PC-3 (cell line): ENCODE results near the gene RABGAP1L. TPM values are rescaled to one million over a fixed set of nuclear protein-coding genes. Genes with fewer than 3 reads are reported as not detected.

ENCODE experiments used
- ATAC-seq: fragments of 200-7000 bp; cut with Tn5 transposase; 2 replicates; pipeline ENCODE4 v1.9.1; 2020; ENCODE audit warnings: mild to moderate bottlenecking, moderate library complexity
- BruUV-seq: library from RNA; stranded (reverse); fragments of 400-500 nt; replicated peaks from 2 replicates; lab custom pipeline; 2021; lab: Mats Ljungman, UMichigan
- CTCF ChIA-PET: fragments of 300-600 bp; sonication (Branson Sonifier 250); formaldehyde crosslinking; loops from one replicate; lab custom pipeline; 2022; ENCODE audit warnings: antibody characterized with exemption; lab: Charles Lee
- POLR2A ChIA-PET: fragments of 300-600 bp; sonication (Branson Sonifier 250); formaldehyde crosslinking; loops from one replicate; lab custom pipeline; 2022; ENCODE audit warnings: antibody characterized with exemption; ENCODE audit not compliant: unreplicated experiment; lab: Charles Lee
- DNase-seq: peaks from one replicate; pipeline ENCODE4 v3.0.0-alpha.2; 2015
- H2AFZ ChIP-seq: fragments of 300-600 bp; sonication (generic); 2 replicates; pipeline ENCODE4 v1.6.0; 2016; ENCODE audit warnings: antibody characterized with exemption, low read length
- H3F3A ChIP-seq: fragments of 300-600 bp; sonication (generic); one replicate; pipeline ENCODE4 v1.6.0; 2017; ENCODE audit warnings: antibody characterized with exemption, low read length, control low read depth, mild to moderate bottlenecking; ENCODE audit not compliant: unreplicated experiment
- H3K27ac ChIP-seq: fragments of 300-600 bp; sonication (generic); 2 replicates; pipeline ENCODE4 v1.5.1; 2016; ENCODE audit warnings: mild to moderate bottlenecking, low read length
- H3K27me3 ChIP-seq: fragments of 300-600 bp; sonication (generic); 2 replicates; pipeline ENCODE4 v1.6.1; 2016; ENCODE audit warnings: low read length, mixed read lengths
- H3K36me3 ChIP-seq: fragments of 300-600 bp; sonication (generic); 2 replicates; pipeline ENCODE4 v1.6.1; 2016; ENCODE audit warnings: low read depth, mixed run types, low read length, mixed read lengths
- H3K4me1 ChIP-seq: fragments of 300-600 bp; sonication (generic); 2 replicates; pipeline ENCODE4 v1.5.1; 2016; ENCODE audit warnings: low read length; ENCODE audit not compliant: insufficient read depth
- H3K4me2 ChIP-seq: fragments of 300-600 bp; sonication (generic); 2 replicates; pipeline ENCODE4 v1.6.0; 2016; ENCODE audit warnings: low read length
- H3K4me3 ChIP-seq: fragments of 300-600 bp; sonication (generic); 2 replicates; pipeline ENCODE4 v1.5.1; 2016; ENCODE audit warnings: mild to moderate bottlenecking, low read length, mixed read lengths
- H3K79me2 ChIP-seq: fragments of 300-600 bp; sonication (generic); 2 replicates; pipeline ENCODE4 v1.6.1; 2017; ENCODE audit warnings: low read length, mixed read lengths
- H3K9ac ChIP-seq: fragments of 300-600 bp; sonication (generic); 2 replicates; pipeline ENCODE4 v1.6.0; 2016; ENCODE audit warnings: mild to moderate bottlenecking, low read length
- H3K9me2 ChIP-seq: fragments of 300-600 bp; sonication (generic); replicated peaks from 2 replicates; pipeline ENCODE4 v1.6.1; 2016; ENCODE audit warnings: mixed run types, low read length, mixed read lengths
- H3K9me3 ChIP-seq: fragments of 300-600 bp; sonication (generic); 2 replicates; pipeline ENCODE4 v1.6.1; 2016; ENCODE audit warnings: low read length, mixed read lengths
- H4K20me1 ChIP-seq: fragments of 300-600 bp; sonication (generic); 2 replicates; pipeline ENCODE4 v1.6.1; 2016; ENCODE audit warnings: low read length, mixed read lengths
- EZH2 ChIP-seq: fragments of 300-600 bp; sonication (generic); IDR thresholded peaks from one replicate; pipeline ENCODE4 v1.6.1; 2017; ENCODE audit warnings: antibody characterized with exemption, mild to moderate bottlenecking, low read length; ENCODE audit not compliant: unreplicated experiment
- EZH2phosphoT487 ChIP-seq: fragments of 300-600 bp; sonication (generic); IDR thresholded peaks from 2 replicates; pipeline ENCODE4 v1.6.1; 2018; ENCODE audit warnings: mild to moderate bottlenecking, antibody characterized with exemption, low read length, borderline replicate concordance
- intact Hi-C: fragments of 100-400 bp; cut with micrococcal nuclease; formaldehyde crosslinking; loops from 2 replicates; pipeline ENCODE4 v1.9.0; 2023
- total RNA-seq: library from RNA; depleted of rRNA; stranded (reverse); fragments of >200 nt; gene quantifications from 2 replicates; pipeline ENCODE4 v1.2.3, GENCODE V29; 2014
- TF ChIP-seq, protein P1 (sequence below): fragments of 300-600 bp; sonication (generic); conservative IDR thresholded peaks from 2 replicates; pipeline ENCODE4 v1.5.1; 2017; ENCODE audit warnings: antibody characterized with exemption, low read depth, mild to moderate bottlenecking, low read length

Gene RABGAP1L
- total RNA-seq, 1 experiment from 2014 or later: 24.4 TPM

DNA sequence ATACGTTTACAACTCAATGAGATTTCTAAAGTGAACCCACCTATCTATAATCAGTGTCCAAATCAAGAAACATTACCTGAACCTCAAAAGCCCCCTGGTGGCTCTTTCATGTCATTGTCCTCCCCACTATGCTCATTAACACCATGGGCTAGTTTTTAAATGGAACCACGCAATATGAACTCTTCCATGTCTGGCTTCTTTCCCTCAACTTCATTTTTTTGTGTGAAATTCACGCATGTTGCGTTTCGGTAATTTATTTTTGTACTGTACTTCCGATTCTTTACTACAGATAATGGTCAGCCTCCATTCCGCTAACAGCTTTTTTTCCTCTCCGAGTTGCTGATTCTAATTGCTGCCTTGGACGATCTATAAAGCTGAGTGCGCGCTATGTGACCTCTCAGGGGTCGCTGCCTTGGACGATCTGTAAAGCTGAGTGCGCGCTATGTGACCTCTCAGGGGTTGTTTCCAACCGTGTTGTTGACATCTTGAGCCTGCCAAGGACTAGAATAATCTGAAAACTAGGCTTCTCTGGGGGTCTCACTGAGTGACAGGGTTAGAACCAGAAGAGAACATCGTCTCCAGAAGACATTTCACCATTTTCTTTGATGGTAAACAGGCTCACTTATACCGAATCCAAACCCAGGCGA lies 839.4 kb downstream of the RABGAP1L start:
- H3K9me2 ChIP-seq: no peaks in the 10 kb centered on the region
- intact Hi-C loops: loop anchor here (1.0 to 5.0 kb wide), 4 partner anchors 25 to 226 kb away; partner anchors contain the start of gene MRPS14
- H4K20me1 ChIP-seq: peaks cover 24% of the 10 kb centered on the region
- H3K27ac ChIP-seq: peak overlapping the region; percentile 94
- peaks cover 43% of the 10 kb centered on the region for H3K79me2 ChIP-seq
- peak overlapping the region; percentile 93 for H3K4me2 ChIP-seq
- peak overlapping the region; percentile 76 for H3K4me3 ChIP-seq
- ATAC-seq: no peak
- H3K36me3 ChIP-seq: no peaks in the 10 kb centered on the region
- DNase-seq: peak; percentile 50
- H3F3A ChIP-seq: no peaks in the 10 kb centered on the region
- H2AFZ ChIP-seq: peak overlapping the region; percentile 83
- no peaks in the 10 kb centered on the region for H3K27me3 ChIP-seq
- no TSS peak for BruUV-seq
- H3K4me1 ChIP-seq: peaks cover 47% of the 10 kb centered on the region
- H3K9ac ChIP-seq: peak overlapping the region; percentile 95
- TF ChIP-seq EZH2phosphoT487: no peak
- TF ChIP-seq, protein P1, sequence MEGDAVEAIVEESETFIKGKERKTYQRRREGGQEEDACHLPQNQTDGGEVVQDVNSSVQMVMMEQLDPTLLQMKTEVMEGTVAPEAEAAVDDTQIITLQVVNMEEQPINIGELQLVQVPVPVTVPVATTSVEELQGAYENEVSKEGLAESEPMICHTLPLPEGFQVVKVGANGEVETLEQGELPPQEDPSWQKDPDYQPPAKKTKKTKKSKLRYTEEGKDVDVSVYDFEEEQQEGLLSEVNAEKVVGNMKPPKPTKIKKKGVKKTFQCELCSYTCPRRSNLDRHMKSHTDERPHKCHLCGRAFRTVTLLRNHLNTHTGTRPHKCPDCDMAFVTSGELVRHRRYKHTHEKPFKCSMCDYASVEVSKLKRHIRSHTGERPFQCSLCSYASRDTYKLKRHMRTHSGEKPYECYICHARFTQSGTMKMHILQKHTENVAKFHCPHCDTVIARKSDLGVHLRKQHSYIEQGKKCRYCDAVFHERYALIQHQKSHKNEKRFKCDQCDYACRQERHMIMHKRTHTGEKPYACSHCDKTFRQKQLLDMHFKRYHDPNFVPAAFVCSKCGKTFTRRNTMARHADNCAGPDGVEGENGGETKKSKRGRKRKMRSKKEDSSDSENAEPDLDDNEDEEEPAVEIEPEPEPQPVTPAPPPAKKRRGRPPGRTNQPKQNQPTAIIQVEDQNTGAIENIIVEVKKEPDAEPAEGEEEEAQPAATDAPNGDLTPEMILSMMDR: peak; percentile 70
- no peaks in the 10 kb centered on the region for H3K9me3 ChIP-seq
- CTCF ChIA-PET: interaction anchor here (0.7 to 1.0 kb wide), 3 partner anchors 25 to 851 kb away, joined by 3 to 4 read pairs (median 3); partner anchors contain the start of gene MRPS14
- POLR2A ChIA-PET: no interaction called here

DNA sequence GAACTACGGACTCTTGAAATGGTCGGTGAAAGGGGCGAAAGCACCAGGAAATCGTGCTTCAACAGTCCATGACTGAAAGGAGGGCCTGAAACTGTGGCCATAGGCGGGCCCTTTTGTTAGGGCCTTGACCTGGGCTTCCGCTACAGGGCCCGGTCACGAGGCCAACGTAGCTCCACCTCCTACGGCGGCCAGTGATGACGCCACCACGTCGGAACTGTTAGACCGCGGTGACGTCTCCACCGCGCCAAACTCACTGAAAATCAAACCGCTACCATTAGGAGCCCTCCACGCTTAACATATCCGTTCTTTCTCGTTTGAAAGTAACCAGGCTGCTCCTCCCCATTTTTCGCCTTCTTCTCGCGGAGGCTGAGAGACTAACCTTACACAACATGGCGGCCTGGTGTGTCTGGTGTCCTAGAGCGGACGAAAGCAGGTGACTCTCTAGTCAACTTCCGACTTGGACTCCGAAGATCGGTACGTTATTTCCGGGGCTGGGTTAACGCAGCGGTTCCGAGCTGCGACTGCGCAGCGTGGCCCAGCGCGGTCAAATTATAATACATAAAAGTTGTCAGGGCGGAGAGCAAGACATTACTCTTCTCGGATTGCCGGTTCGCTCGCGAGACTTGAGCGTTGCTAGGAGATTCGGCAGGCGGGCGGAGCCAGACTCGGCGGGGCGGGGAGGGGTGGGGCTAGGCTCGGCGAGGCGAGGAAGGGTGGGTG lies 840.1 kb downstream of the RABGAP1L start:
- TF ChIP-seq EZH2phosphoT487: no peak
- TF ChIP-seq EZH2: no peak
- peak overlapping the region; percentile 94 for H3K27ac ChIP-seq
- H2AFZ ChIP-seq: peak overlapping the region; percentile 83
- intact Hi-C loops: loop anchor here (1.0 to 5.0 kb wide), 3 partner anchors 24 to 227 kb away; partner anchors contain the start of gene MRPS14
- H3K9me2 ChIP-seq: no peaks in the 10 kb centered on the region
- H3K9me3 ChIP-seq: no peaks in the 10 kb centered on the region
- peak overlapping the region; percentile 82 for H3K4me3 ChIP-seq
- no peaks in the 10 kb centered on the region for H3K36me3 ChIP-seq
- H3K4me1 ChIP-seq: peaks cover 47% of the 10 kb centered on the region
- peak overlapping the region; percentile 93 for H3K4me2 ChIP-seq
- ChIA-PET POLR2A (no interaction called here), CTCF (interaction anchor here (0.7 to 1.0 kb wide), 3 partner anchors 24 to 852 kb away, joined by 3 to 4 read pairs (median 3); partner anchors contain the start of gene MRPS14)
- no peaks in the 10 kb centered on the region for H3K27me3 ChIP-seq
- peaks cover 28% of the 10 kb centered on the region for H4K20me1 ChIP-seq
- H3F3A ChIP-seq: no peaks in the 10 kb centered on the region
- TSS peak; percentile 86 for BruUV-seq
- DNase-seq (peak; percentile 95), ATAC-seq (peak; percentile 77)
- peak overlapping the region; percentile 95 for H3K9ac ChIP-seq
- H3K79me2 ChIP-seq: peaks cover 50% of the 10 kb centered on the region

- H3K79me2 ChIP-seq: peaks cover 57% of the 10 kb centered on the region
- BruUV-seq: no TSS peak
- CTCF ChIA-PET: no interaction called here
- TF ChIP-seq EZH2phosphoT487 (no peak), EZH2 (no peak)
- TF ChIP-seq, protein P1: no peak
- no peaks in the 10 kb centered on the region for H3K9me2 ChIP-seq
- ATAC-seq: peak; percentile 5
- intact Hi-C loops: loop anchor here (1.0 to 5.0 kb wide), 3 partner anchors 23 to 228 kb away; partner anchors contain the start of gene MRPS14
- H3K4me3 ChIP-seq: peak within 1 kb of the TSS; percentile 82
- no peaks in the 10 kb centered on the region for H3K9me3 ChIP-seq
- H3K4me1 ChIP-seq: peaks cover 41% of the 10 kb centered on the region
- DNase-seq: no peak
- peaks cover 28% of the 10 kb centered on the region for H4K20me1 ChIP-seq
- POLR2A ChIA-PET: interaction anchor here (0.6 kb wide), 1 partner anchor 1008 kb away, joined by 3 read pairs; no protein-coding TSS in a partner anchor
- H3K4me2 ChIP-seq: peak within 1 kb of the TSS; percentile 93
- H3K36me3 ChIP-seq: peaks cover 1% of the 10 kb centered on the region; the same call in 1 of the 2 replicates
- H3K9ac ChIP-seq: peak within 1 kb of the TSS; percentile 95
- H3K27ac ChIP-seq: peak within 1 kb of the TSS; percentile 94
- H3F3A ChIP-seq: no peaks in the 10 kb centered on the region
- peak within 1 kb of the TSS; percentile 83 for H2AFZ ChIP-seq
- no peaks in the 10 kb centered on the region for H3K27me3 ChIP-seq
Measured at GRCh38 chr1:174999936-175000696, 840.8 kb downstream of the RABGAP1L start, which contains the start of gene CACYBP. TSS of gene CACYBP (plus strand) at chr1:174999947. CDS start at chr1:175000181, 234 bp downstream.
